ENCODE results near the gene DIP2C.

The DIP2C gene

GRCh38 chr10:232061-232460, 457.4 kb downstream of the DIP2C start:
- H3K9me3 ChIP-seq (ENCODE audit: insufficient read depth, low read length, severe bottlenecking) = no peaks in the 10 kb centered on the region
- no peaks in the 10 kb centered on the region for H3K79me2 ChIP-seq (ENCODE audit: insufficient read depth, low read length)
- H3K36me3 ChIP-seq (ENCODE audit: insufficient read depth, low read length) = peaks cover 4% of the 10 kb centered on the region; the same call in 1 of the 2 replicates
- no peak for DNase-seq
- no peaks in the 10 kb centered on the region for H4K20me1 ChIP-seq (ENCODE audit: insufficient read depth, low read length)
- no peak overlapping the region for H3K4me2 ChIP-seq (ENCODE audit: insufficient read depth, low read length)
- no peak overlapping the region for H3K27ac ChIP-seq (ENCODE audit: low read length)
- no peak overlapping the region for H3K4me3 ChIP-seq (ENCODE audit: low read depth in 1 of 2, low read length in 2 of 2)
- ATAC-seq (ENCODE audit: insufficient read depth, low read depth) = no peak
- H3K9ac ChIP-seq (ENCODE audit: low read depth, low read length) = no peak overlapping the region
- H3K4me1 ChIP-seq (ENCODE audit: insufficient read depth, low read length) = no peaks in the 10 kb centered on the region
- TF ChIP-seq CTCF (IDR thresholded peaks at IDR 0.05; ENCODE audit: borderline replicate concordance, extremely low read depth, low read length, poor library complexity, severe bottlenecking) = no peak
- no peak for TF ChIP-seq EZH2 (IDR thresholded peaks at IDR 0.05; ENCODE audit: borderline replicate concordance, low read depth, low read length, severe bottlenecking)
- H2AFZ ChIP-seq (ENCODE audit: low read depth, low read length) = no peak overlapping the region
- H3K27me3 ChIP-seq (ENCODE audit: insufficient read depth, low read length, poor library complexity) = no peaks in the 10 kb centered on the region

GRCh38 chr10:230758-231157, 458.7 kb downstream of the DIP2C start:
- Histone ChIP-seq H3K36me3 (ENCODE audit: insufficient read depth, low read length) (peaks cover 4% of the 10 kb centered on the region; the same call in 1 of the 2 replicates), H3K4me3 (ENCODE audit: low read depth in 1 of 2, low read length in 2 of 2) (no peak overlapping the region), H3K27me3 (ENCODE audit: insufficient read depth, low read length, poor library complexity) (no peaks in the 10 kb centered on the region), H4K20me1 (ENCODE audit: insufficient read depth, low read length) (no peaks in the 10 kb centered on the region), H3K4me2 (ENCODE audit: insufficient read depth, low read length) (no peak overlapping the region), H3K4me1 (ENCODE audit: insufficient read depth, low read length) (no peaks in the 10 kb centered on the region), H2AFZ (ENCODE audit: low read depth, low read length) (no peak overlapping the region), H3K79me2 (ENCODE audit: insufficient read depth, low read length) (no peaks in the 10 kb centered on the region), H3K27ac (ENCODE audit: low read length) (no peak overlapping the region), H3K9me3 (ENCODE audit: insufficient read depth, low read length, severe bottlenecking) (no peaks in the 10 kb centered on the region), H3K9ac (ENCODE audit: low read depth, low read length) (no peak overlapping the region)
- TF ChIP-seq EZH2 (IDR thresholded peaks at IDR 0.05; ENCODE audit: borderline replicate concordance, low read depth, low read length, severe bottlenecking) = no peak
- TF ChIP-seq CTCF (IDR thresholded peaks at IDR 0.05; ENCODE audit: borderline replicate concordance, extremely low read depth, low read length, poor library complexity, severe bottlenecking) = peak; percentile 63
- peak; percentile 53; the same call in 1 of the 3 replicates for ATAC-seq (ENCODE audit: insufficient read depth, low read depth)
- DNase-seq = no peak

GRCh38 chr10:228366-228765, 461.1 kb downstream of the DIP2C start:
- Histone ChIP-seq H3K27me3 (ENCODE audit: insufficient read depth, low read length, poor library complexity) (no peaks in the 10 kb centered on the region), H3K4me2 (ENCODE audit: insufficient read depth, low read length) (no peak overlapping the region), H3K4me1 (ENCODE audit: insufficient read depth, low read length) (no peaks in the 10 kb centered on the region), H3K79me2 (ENCODE audit: insufficient read depth, low read length) (no peaks in the 10 kb centered on the region), H3K9ac (ENCODE audit: low read depth, low read length) (no peak overlapping the region), H2AFZ (ENCODE audit: low read depth, low read length) (no peak overlapping the region), H3K27ac (ENCODE audit: low read length) (no peak overlapping the region), H3K9me3 (ENCODE audit: insufficient read depth, low read length, severe bottlenecking) (no peaks in the 10 kb centered on the region), H3K4me3 (ENCODE audit: low read depth in 1 of 2, low read length in 2 of 2) (no peak overlapping the region), H3K36me3 (ENCODE audit: insufficient read depth, low read length) (no peaks in the 10 kb centered on the region; the same call in 1 of the 2 replicates), H4K20me1 (ENCODE audit: insufficient read depth, low read length) (no peaks in the 10 kb centered on the region)
- TF ChIP-seq CTCF (IDR thresholded peaks at IDR 0.05; ENCODE audit: borderline replicate concordance, extremely low read depth, low read length, poor library complexity, severe bottlenecking) = no peak
- TF ChIP-seq EZH2 (IDR thresholded peaks at IDR 0.05; ENCODE audit: borderline replicate concordance, low read depth, low read length, severe bottlenecking) = no peak
- ATAC-seq (ENCODE audit: insufficient read depth, low read depth) (no peak), DNase-seq (no peak)

GRCh38 chr10:227014-227413, 462.5 kb downstream of the DIP2C start:
- no peak for DNase-seq
- no peak overlapping the region for H2AFZ ChIP-seq (ENCODE audit: low read depth, low read length)
- peaks cover 3% of the 10 kb centered on the region; the same call in 1 of the 2 replicates for H3K36me3 ChIP-seq (ENCODE audit: insufficient read depth, low read length)
- no peaks in the 10 kb centered on the region for H4K20me1 ChIP-seq (ENCODE audit: insufficient read depth, low read length)
- no peak overlapping the region for H3K4me3 ChIP-seq (ENCODE audit: low read depth in 1 of 2, low read length in 2 of 2)
- no peaks in the 10 kb centered on the region for H3K79me2 ChIP-seq (ENCODE audit: insufficient read depth, low read length)
- no peak overlapping the region for H3K9ac ChIP-seq (ENCODE audit: low read depth, low read length)
- H3K27me3 ChIP-seq (ENCODE audit: insufficient read depth, low read length, poor library complexity) = no peaks in the 10 kb centered on the region
- no peak overlapping the region for H3K4me2 ChIP-seq (ENCODE audit: insufficient read depth, low read length)
- ATAC-seq (ENCODE audit: insufficient read depth, low read depth) = no peak
- no peak overlapping the region for H3K27ac ChIP-seq (ENCODE audit: low read length)
- no peak for TF ChIP-seq EZH2 (IDR thresholded peaks at IDR 0.05; ENCODE audit: borderline replicate concordance, low read depth, low read length, severe bottlenecking)
- TF ChIP-seq CTCF (IDR thresholded peaks at IDR 0.05; ENCODE audit: borderline replicate concordance, extremely low read depth, low read length, poor library complexity, severe bottlenecking) = no peak
- no peaks in the 10 kb centered on the region for H3K4me1 ChIP-seq (ENCODE audit: insufficient read depth, low read length)
- H3K9me3 ChIP-seq (ENCODE audit: insufficient read depth, low read length, severe bottlenecking) = no peaks in the 10 kb centered on the region

Measured in DND-41 (cell line).